CD4-positive, alpha-beta T cell treated with Interleukin-21 for 1 hour (primary cell): ENCODE data around the gene OR12D2.
"Not testable (repeated sequence)": the region's sequence is repeated elsewhere in the genome, so short reads cannot be mapped to it uniquely, and the experiment has no call there.

Experiments used
- DNase-seq: peaks from one replicate; pipeline ENCODE4 v3.0.0-alpha.2; 2020

OR12D2 gene

GRCh38 chr6:29395331-29395730 is at the start of gene OR12D2:
OR12D2 (plus strand) TSS chr6:29395631; CDS start chr6:29396700, 1,069 bp downstream.
- no peak for DNase-seq

- DNase-seq, result not testable (repeated sequence)
Observed at GRCh38 chr6:29349348-29349747, 46.1 kb upstream of the OR12D2 start.

GRCh38 chr6:29354980-29355379 is 40.5 kb upstream of the OR12D2 start:
- DNase-seq, result no peak

- DNase-seq, result no peak
Observed at GRCh38 chr6:29355603-29356002, 39.8 kb upstream of the OR12D2 start.

GRCh38 chr6:29368765-29369164 is 26.7 kb upstream of the OR12D2 start, which contains the start of gene OR5V1:
OR5V1 (minus strand) TSS chr6:29368865; CDS start chr6:29356195, 12,670 bp downstream.
- DNase-seq, result no peak

- DNase-seq, result no peak
Observed at GRCh38 chr6:29375191-29375590, 20.2 kb upstream of the OR12D2 start, which contains the start of gene OR12D3. OR12D3 (minus strand) TSS chr6:29375291; CDS start chr6:29375287, 4 bp downstream.

- DNase-seq, result no peak
Observed at GRCh38 chr6:29376003-29376402, 19.4 kb upstream of the OR12D2 start.

- DNase-seq, result no peak
Observed at GRCh38 chr6:29388533-29388932, 6.9 kb upstream of the OR12D2 start.

GRCh38 chr6:29399525-29399924 is 4.1 kb downstream of the OR12D2 start:
- no peak for DNase-seq

- no peak for DNase-seq
Observed at GRCh38 chr6:29403801-29404200, 8.4 kb downstream of the OR12D2 start.

GRCh38 chr6:29414588-29414987 is 19.2 kb downstream of the OR12D2 start, which contains the start of gene OR12D1:
OR12D1 (plus strand) TSS chr6:29414928.
- no peak for DNase-seq

GRCh38 chr6:29419516-29419915 is 24.1 kb downstream of the OR12D2 start:
- no peak for DNase-seq

- DNase-seq, result no peak
Observed at GRCh38 chr6:29424168-29424567, 28.7 kb downstream of the OR12D2 start.

GRCh38 chr6:29424575-29424974 is 29.1 kb downstream of the OR12D2 start:
- no peak for DNase-seq

- no peak for DNase-seq
Observed at GRCh38 chr6:29425075-29425474, 29.6 kb downstream of the OR12D2 start.

- no peak for DNase-seq
Observed at GRCh38 chr6:29426654-29427053, 31.2 kb downstream of the OR12D2 start.

- DNase-seq, result not testable (repeated sequence)
Observed at GRCh38 chr6:29436730-29437129, 41.3 kb downstream of the OR12D2 start.

- no peak for DNase-seq
Observed at GRCh38 chr6:29439006-29439405, 43.6 kb downstream of the OR12D2 start, which contains the start of gene OR10C1. OR10C1 (plus strand) TSS chr6:29439306; CDS start chr6:29440016, 710 bp downstream.

- no peak for DNase-seq
Observed at GRCh38 chr6:29442719-29443118, 47.3 kb downstream of the OR12D2 start.

- not testable (repeated sequence) for DNase-seq
Observed at GRCh38 chr6:29444031-29444430, 48.6 kb downstream of the OR12D2 start.
